ENCODE results near the gene OSTC. TPM values are rescaled to one million over a fixed set of nuclear protein-coding genes. Genes with fewer than 3 reads are reported as not detected.

The OSTC gene
- total RNA-seq, result 10 to 100 TPM; 75.7 to 80.0 TPM

- peaks cover 29% of the 10 kb centered on the region for H3K4me1 Mint-ChIP-seq (ENCODE audit: low read depth)
- intact Hi-C loops (cut with micrococcal nuclease), result no loop called here
- ChIA-PET CTCF (interaction anchor here (1.4 to 1.8 kb wide), 3 partner anchors 11 to 631 kb away, joined by 3 to 5 read pairs (median 4); no protein-coding TSS in a partner anchor), POLR2A (interaction anchor here (0.7 to 3.0 kb wide), 8 partner anchors 8 to 648 kb away, joined by 3 to 26 read pairs (median 6); partner anchors contain the start of gene RPL34)
- H3K9me3 Mint-ChIP-seq, result no peaks in the 10 kb centered on the region
- H3K4me3 Mint-ChIP-seq, result peak within 1 kb of the TSS; percentile 98
- ATAC-seq (peak; percentile 95), DNase-seq (peak; percentile 94)
- no peaks in the 10 kb centered on the region for H3K27me3 Mint-ChIP-seq
- peak within 1 kb of the TSS; percentile 95 for H3K27ac Mint-ChIP-seq
- H3K36me3 Mint-ChIP-seq (ENCODE audit: low read depth), result peaks cover 26% of the 10 kb centered on the region
- no peak for TF ChIP-seq CTCF (IDR thresholded peaks at IDR 0.05)
These were observed at the start of gene OSTC for GRCh38 chr4:108650212-108651013. TSS of gene OSTC (plus strand) at chr4:108650599. CDS start at chr4:108650656, 57 bp downstream.

- DNase-seq, result no peak
- intact Hi-C loops (cut with micrococcal nuclease), result no loop called here
- no peak overlapping the region for H3K27ac Mint-ChIP-seq
- TF ChIP-seq CTCF (IDR thresholded peaks at IDR 0.05), result no peak
- POLR2A ChIA-PET, result no interaction called here
- peaks cover 9% of the 10 kb centered on the region for H3K4me1 Mint-ChIP-seq (ENCODE audit: low read depth)
- CTCF ChIA-PET, result no interaction called here
- ATAC-seq, result no peak
- no peaks in the 10 kb centered on the region for H3K9me3 Mint-ChIP-seq
- peaks cover 6% of the 10 kb centered on the region for H3K36me3 Mint-ChIP-seq (ENCODE audit: low read depth)
- H3K27me3 Mint-ChIP-seq, result no peaks in the 10 kb centered on the region
- no peak overlapping the region for H3K4me3 Mint-ChIP-seq
These were observed 49.3 kb upstream of the OSTC start for GRCh38 chr4:108601106-108601505.

- ChIA-PET POLR2A (no interaction called here), CTCF (no interaction called here)
- peaks cover 9% of the 10 kb centered on the region for H3K4me1 Mint-ChIP-seq (ENCODE audit: low read depth)
- no peaks in the 10 kb centered on the region for H3K9me3 Mint-ChIP-seq
- ATAC-seq (peak; percentile 30), DNase-seq (peak; percentile 21)
- H3K27me3 Mint-ChIP-seq, result no peaks in the 10 kb centered on the region
- intact Hi-C loops (cut with micrococcal nuclease), result no loop called here
- peaks cover 8% of the 10 kb centered on the region for H3K36me3 Mint-ChIP-seq (ENCODE audit: low read depth)
- TF ChIP-seq CTCF (IDR thresholded peaks at IDR 0.05), result no peak
- no peak overlapping the region for H3K4me3 Mint-ChIP-seq
- H3K27ac Mint-ChIP-seq, result no peak overlapping the region
These were observed 48.9 kb upstream of the OSTC start for GRCh38 chr4:108601532-108601931.

GRCh38 chr4:108602163-108602562 lies 48.2 kb upstream of the OSTC start:
- intact Hi-C loops (cut with micrococcal nuclease), result no loop called here
- DNase-seq, result no peak
- TF ChIP-seq CTCF (IDR thresholded peaks at IDR 0.05), result no peak
- POLR2A ChIA-PET, result interaction anchor here (1.0 kb wide), 1 partner anchor 16 kb away, joined by 4 read pairs; no protein-coding TSS in a partner anchor
- Mint-ChIP-seq H3K27ac (no peak overlapping the region), H3K36me3 (ENCODE audit: low read depth) (peaks cover 14% of the 10 kb centered on the region), H3K4me3 (no peak overlapping the region), H3K4me1 (ENCODE audit: low read depth) (peaks cover 9% of the 10 kb centered on the region), H3K9me3 (no peaks in the 10 kb centered on the region), H3K27me3 (no peaks in the 10 kb centered on the region)
- ATAC-seq, result no peak
- CTCF ChIA-PET, result interaction anchor here (0.8 kb wide), 1 partner anchor 584 kb away, joined by 5 read pairs; no protein-coding TSS in a partner anchor

Data from activated CD8-positive, alpha-beta T cell treated with anti-CD3 and anti-CD28 coated beads for 36 hours (primary cell).